CD4-positive, alpha-beta T cell treated with Interleukin-6 at 100 ng/mL for 8 hours (primary cell): ENCODE results near the gene EFCAB7.
A peak's percentile ranks its signal among the peaks of the same experiment; 100 is the strongest.

Experiments
- DNase-seq: peaks from one replicate; pipeline ENCODE4 v3.0.0-alpha.2; 2020; ENCODE audit warnings: mixed read lengths, low spot score

The EFCAB7 gene

GRCh38 chr1:63607322-63607721, 84.0 kb downstream of the EFCAB7 start:
- DNase-seq: no peak

GRCh38 chr1:63611231-63611630, 87.9 kb downstream of the EFCAB7 start:
- DNase-seq: no peak

GRCh38 chr1:63612564-63612963, 89.2 kb downstream of the EFCAB7 start:
- no peak for DNase-seq

GRCh38 chr1:63612971-63613370, 89.6 kb downstream of the EFCAB7 start:
- DNase-seq: no peak

- DNase-seq: peak; percentile 73
These were observed 92.6 kb downstream of the EFCAB7 start for GRCh38 chr1:63615768-63616420.

- no peak for DNase-seq
These were observed 94.1 kb downstream of the EFCAB7 start for GRCh38 chr1:63617450-63617849.

- DNase-seq: no peak
These were observed 94.7 kb downstream of the EFCAB7 start for GRCh38 chr1:63618011-63618410.

GRCh38 chr1:63619558-63619957, 96.2 kb downstream of the EFCAB7 start:
- no peak for DNase-seq

- no peak for DNase-seq
These were observed 97.3 kb downstream of the EFCAB7 start for GRCh38 chr1:63620671-63621070.

GRCh38 chr1:63621075-63621474, 97.8 kb downstream of the EFCAB7 start:
- no peak for DNase-seq

- no peak for DNase-seq
These were observed 98.4 kb downstream of the EFCAB7 start for GRCh38 chr1:63621698-63622097.
